Right atrium auricular region (tissue), 2 donors: Measurements from ENCODE around the gene FHDC1. TPM values are rescaled to one million over a fixed set of nuclear protein-coding genes. Genes with fewer than 3 reads are reported as not detected.

ENCODE experiments used
- DNase-seq: peaks from one replicate; pipeline ENCODE4 v3.0.0-alpha.2; 2019; ENCODE audit warnings: low spot score
- H3K27ac ChIP-seq, 2 donors: fragments of 200-600 bp; sonication (generic); 1 replicate in 1 of 2; 2 replicates in 1 of 2; pipeline ENCODE4 v1.5.1; 2016 to 2019
- H3K27me3 ChIP-seq, 2 donors: fragments of 200-600 bp; sonication (generic); one replicate each; pipeline versions ENCODE4 v1.5.1 to v1.6.0; 2017 to 2019
- H3K36me3 ChIP-seq: fragments of 200-600 bp; sonication (generic); one replicate; pipeline ENCODE4 v1.5.1; 2016
- H3K4me1 ChIP-seq, 2 donors: fragments of 200-600 bp; sonication (generic); one replicate each; pipeline versions ENCODE4 v1.5.1 to v1.6.0; 2017 to 2019
- H3K4me3 ChIP-seq, 2 donors: fragments of 200-600 bp; sonication (generic); 1 replicate in 1 of 2; 2 replicates in 1 of 2; pipeline ENCODE4 v1.5.1; 2017 to 2019; ENCODE audit warnings: mild to moderate bottlenecking in 1 of 2, moderate library complexity in 1 of 2
- H3K9me3 ChIP-seq, 2 donors: fragments of 200-600 bp; sonication (generic); one replicate each; pipeline ENCODE4 v1.5.1; 2019
- CTCF ChIP-seq, 2 donors: fragments of 200-600 bp; sonication (generic); IDR thresholded peaks; one replicate each; pipeline ENCODE4 v1.5.1; 2019; ENCODE audit warnings: antibody characterized with exemption in 2 of 2
- total RNA-seq, 2 donors: library from RNA; depleted of rRNA; stranded (reverse); fragments of >200 nt; gene quantifications; one replicate each; pipeline ENCODE4 v1.1.0, GENCODE V29; 2016

Gene FHDC1
- total RNA-seq, 2 donors from 2014 or later: 0.33 to 0.90 TPM

- H3K4me1 ChIP-seq: no peaks in the 10 kb centered on the region
- H3K27me3 ChIP-seq: no peaks in the 10 kb centered on the region
- peaks cover 0 to 12% of the 10 kb centered on the region in 2 donors for H3K9me3 ChIP-seq
- no peak for DNase-seq
- H3K36me3 ChIP-seq: no peaks in the 10 kb centered on the region
- no peak overlapping the region for H3K27ac ChIP-seq
- H3K4me3 ChIP-seq: no peak overlapping the region
- TF ChIP-seq CTCF (IDR thresholded peaks at IDR 0.05): no peak
Measured at GRCh38 chr4:152917543-152918395, 18.4 kb upstream of the FHDC1 start.

- no peak for TF ChIP-seq CTCF (IDR thresholded peaks at IDR 0.05)
Measured at GRCh38 chr4:152919826-152920225, 16.3 kb upstream of the FHDC1 start.

GRCh38 chr4:152920768-152921167 is 15.4 kb upstream of the FHDC1 start:
- H3K4me1 ChIP-seq: no peaks in the 10 kb centered on the region
- H3K36me3 ChIP-seq: no peaks in the 10 kb centered on the region
- no peak for DNase-seq
- TF ChIP-seq CTCF (IDR thresholded peaks at IDR 0.05): no peak
- no peaks in the 10 kb centered on the region for H3K27me3 ChIP-seq
- H3K27ac ChIP-seq: no peak overlapping the region
- peaks cover 0 to 12% of the 10 kb centered on the region in 2 donors for H3K9me3 ChIP-seq
- no peak overlapping the region for H3K4me3 ChIP-seq

More at GRCh38 chr4:152919826-152920225, 16.3 kb upstream of the FHDC1 start:
- Histone ChIP-seq H3K27me3 (no peaks in the 10 kb centered on the region), H3K27ac (no peak overlapping the region), H3K36me3 (no peaks in the 10 kb centered on the region), H3K9me3 (peaks cover 0 to 12% of the 10 kb centered on the region in 2 donors), H3K4me1 (no peaks in the 10 kb centered on the region), H3K4me3 (no peak overlapping the region)
- no peak for DNase-seq

- TF ChIP-seq CTCF (IDR thresholded peaks at IDR 0.05): no peak
- Histone ChIP-seq H3K36me3 (no peaks in the 10 kb centered on the region), H3K9me3 (peaks cover 0 to 12% of the 10 kb centered on the region in 2 donors), H3K4me1 (no peaks in the 10 kb centered on the region), H3K27ac (no peak overlapping the region), H3K4me3 (no peak overlapping the region), H3K27me3 (no peaks in the 10 kb centered on the region)
- DNase-seq: no peak
Measured at GRCh38 chr4:152921284-152921683, 14.8 kb upstream of the FHDC1 start.

- no peak for DNase-seq
- TF ChIP-seq CTCF (IDR thresholded peaks at IDR 0.05): no peak
- H3K4me1 ChIP-seq: no peaks in the 10 kb centered on the region
- H3K27me3 ChIP-seq: no peaks in the 10 kb centered on the region
- H3K36me3 ChIP-seq: no peaks in the 10 kb centered on the region
- H3K9me3 ChIP-seq: peaks cover 0 to 2% of the 10 kb centered on the region in 2 donors
- H3K4me3 ChIP-seq: no peak overlapping the region
- H3K27ac ChIP-seq: no peak overlapping the region
Measured at GRCh38 chr4:152925851-152926250, 10.3 kb upstream of the FHDC1 start.
